H1 (cell line): ENCODE measurements around the gene SLC16A6. TPM values are rescaled to one million over a fixed set of nuclear protein-coding genes. Genes with fewer than 3 reads are reported as not detected.

Source experiments
- CTCF ChIA-PET: fragments of 300-600 bp; sonication (Branson Sonifier 250); formaldehyde crosslinking; loops from one replicate; lab custom pipeline; 2021; ENCODE audit not compliant: partially characterized antibody; lab: Charles Lee
- POLR2A ChIA-PET: fragments of 300-600 bp; sonication (Branson Sonifier 250); formaldehyde crosslinking; loops from one replicate; lab custom pipeline; 2021; ENCODE audit warnings: inconsistent platforms; ENCODE audit not compliant: partially characterized antibody; lab: Charles Lee
- DNase-seq, 2 experiments: peaks; one replicate each; pipeline versions ENCODE4 v3.0.0 to v3.0.0-alpha.2; 2010 to 2022; ENCODE audit warnings: low spot score in 2 of 2, low read depth in 1 of 2, mixed read lengths in 1 of 2
- FAIRE-seq: peaks from 2 replicates; lab custom pipeline; 2011; peaks lifted over from hg19 to GRCh38; lab: Jason Lieb, UNC
- H2AFZ ChIP-seq: 2 replicates; pipeline ENCODE4 v1.8.1; 2012; ENCODE audit warnings: low read length, inconsistent platforms
- H2AK5ac ChIP-seq: 2 replicates; pipeline ENCODE4 v1.6.1; 2013; ENCODE audit warnings: low read depth, low read length
- H2BK120ac ChIP-seq: replicated peaks from 2 replicates; pipeline ENCODE3; 2013; ENCODE audit warnings: low read depth, low read length, inconsistent platforms
- H2BK12ac ChIP-seq: 2 replicates; pipeline ENCODE4 v1.6.1; 2013; ENCODE audit warnings: low read depth, low read length
- H2BK15ac ChIP-seq: 2 replicates; pipeline ENCODE4 v1.6.1; 2013; ENCODE audit warnings: low read length
- H2BK20ac ChIP-seq: 2 replicates; pipeline ENCODE4 v1.6.1; 2013; ENCODE audit warnings: low read length
- H2BK5ac ChIP-seq: 2 replicates; pipeline ENCODE4 v1.6.1; 2013; ENCODE audit warnings: low read depth, low read length
- H3K14ac ChIP-seq: 2 replicates; pipeline ENCODE4 v1.6.1; 2013; ENCODE audit warnings: inconsistent platforms; ENCODE audit not compliant: insufficient read length
- H3K18ac ChIP-seq: 2 replicates; pipeline ENCODE4 v1.6.1; 2013; ENCODE audit warnings: low read length; ENCODE audit errors: extremely low read depth
- H3K23ac ChIP-seq: 2 replicates; pipeline ENCODE4 v1.6.1; 2013; ENCODE audit warnings: inconsistent platforms; ENCODE audit not compliant: insufficient read length
- H3K23me2 ChIP-seq: 2 replicates; pipeline ENCODE4 v1.6.1; 2013; ENCODE audit warnings: low read depth, low read length
- H3K27ac ChIP-seq: 2 replicates; pipeline ENCODE4 v1.6.1; 2011; ENCODE audit warnings: low read depth, low read length, inconsistent platforms
- H3K27me3 ChIP-seq, 4 experiments: replicated peaks in 1 of 4; 1 replicate in 1 of 4; 2 replicates in 3 of 4; pipeline versions ENCODE4 v1.6.1 to v1.8.1; 2011 to 2013; ENCODE audit warnings: low read length in 3 of 4, mild to moderate bottlenecking in 3 of 4, inconsistent platforms in 2 of 4, mixed read lengths in 2 of 4, moderate library complexity in 1 of 4; ENCODE audit not compliant: control insufficient read depth in 3 of 4, insufficient read depth in 3 of 4; ENCODE audit errors: extremely low read depth in 1 of 4
- H3K36me3 ChIP-seq, 4 experiments: 2 replicates each; pipeline versions ENCODE4 v1.6.1 to v1.8.1; 2011 to 2013; ENCODE audit warnings: mild to moderate bottlenecking in 4 of 4, low read length in 3 of 4, moderate library complexity in 2 of 4, control low read depth in 1 of 4, inconsistent platforms in 1 of 4; ENCODE audit not compliant: insufficient read depth in 4 of 4, control insufficient read depth in 2 of 4
- H3K4ac ChIP-seq: replicated peaks from 2 replicates; pipeline ENCODE3; 2013; ENCODE audit warnings: low read length, low read depth, mixed read lengths, inconsistent platforms; ENCODE audit not compliant: insufficient read length
- H3K4me1 ChIP-seq, 4 experiments: replicated peaks in 1 of 4; 1 replicate in 1 of 4; 2 replicates in 3 of 4; pipeline versions ENCODE4 v1.6.1 to v1.8.1; 2011 to 2013; ENCODE audit warnings: low read length in 3 of 4, inconsistent platforms in 2 of 4, mixed read lengths in 1 of 4; ENCODE audit not compliant: insufficient read depth in 4 of 4, control insufficient read depth in 3 of 4
- H3K4me2 ChIP-seq, 2 experiments: 2 replicates each; pipeline versions ENCODE4 v1.6.1 to v1.8.1; 2011 to 2013; ENCODE audit warnings: low read depth in 2 of 2, low read length in 2 of 2, control low read depth in 1 of 2, inconsistent platforms in 1 of 2, mild to moderate bottlenecking in 1 of 2; ENCODE audit not compliant: insufficient read depth in 1 of 2
- H3K4me3 ChIP-seq, 4 experiments: fragments of 200-600, 300-600 bp in 1 of 4; sonication (generic), shearing (Covaris generic), sonication (Bioruptor Twin) in 1 of 4; 2 replicates each; pipeline versions ENCODE4 v1.5.1 to v1.8.1; 2011 to 2016; ENCODE audit warnings: low read length in 4 of 4, low read depth in 3 of 4, control low read depth in 2 of 4, inconsistent platforms in 2 of 4, mild to moderate bottlenecking in 2 of 4, mixed read lengths in 1 of 4, moderate library complexity in 1 of 4; ENCODE audit not compliant: insufficient read depth in 2 of 4; ENCODE audit errors: extremely low read depth in 1 of 4
- H3K56ac ChIP-seq: replicated peaks from 2 replicates; pipeline ENCODE3; 2013; ENCODE audit warnings: low read depth, mild to moderate bottlenecking, mixed read lengths, low read length, inconsistent platforms; ENCODE audit not compliant: insufficient read length
- H3K79me1 ChIP-seq: 2 replicates; pipeline ENCODE4 v1.6.1; 2013; ENCODE audit warnings: low read depth, low read length, control low read depth
- H3K79me2 ChIP-seq, 2 experiments: 2 replicates each; pipeline versions ENCODE4 v1.6.1 to v1.8.1; 2012 to 2013; ENCODE audit warnings: low read length in 2 of 2, mild to moderate bottlenecking in 2 of 2, inconsistent platforms in 1 of 2; ENCODE audit not compliant: insufficient read depth in 2 of 2, control insufficient read depth in 1 of 2
- H3K9ac ChIP-seq, 4 experiments: replicated peaks in 1 of 4; 1 replicate in 1 of 4; 2 replicates in 3 of 4; pipeline versions ENCODE4 v1.6.1 to v1.8.1; 2011 to 2013; ENCODE audit warnings: low read depth in 3 of 4, low read length in 3 of 4, control low read depth in 2 of 4, mild to moderate bottlenecking in 2 of 4, moderate library complexity in 2 of 4, inconsistent platforms in 1 of 4; ENCODE audit errors: extremely low read depth in 1 of 4
- H3K9me3 ChIP-seq, 2 experiments: 2 replicates each; pipeline versions ENCODE4 v1.6.1 to v1.8.1; 2012 to 2013; ENCODE audit warnings: mild to moderate bottlenecking in 2 of 2, moderate library complexity in 2 of 2, control low read depth in 1 of 2, inconsistent platforms in 1 of 2, low read depth in 1 of 2, low read length in 1 of 2, mixed read lengths in 1 of 2; ENCODE audit not compliant: insufficient read depth in 2 of 2
- H4K20me1 ChIP-seq, 2 experiments: replicated peaks in 1 of 2; 2 replicates each; pipeline versions ENCODE3 to v1.8.1; 2011 to 2013; ENCODE audit warnings: inconsistent platforms in 2 of 2, low read length in 2 of 2, mild to moderate bottlenecking in 1 of 2; ENCODE audit not compliant: insufficient read depth in 2 of 2, control insufficient read depth in 1 of 2
- H4K5ac ChIP-seq: 2 replicates; pipeline ENCODE4 v1.6.1; 2013; ENCODE audit warnings: low read length, low read depth, mixed read lengths, inconsistent platforms; ENCODE audit not compliant: insufficient read length
- H4K8ac ChIP-seq: 2 replicates; pipeline ENCODE4 v1.8.0; 2013; ENCODE audit warnings: mild to moderate bottlenecking, moderate library complexity, low read length, inconsistent platforms; ENCODE audit not compliant: insufficient read depth; ENCODE audit errors: extremely low read depth
- H4K91ac ChIP-seq: replicated peaks from 2 replicates; pipeline ENCODE3; 2013; ENCODE audit warnings: low read length, mixed read lengths, inconsistent platforms; ENCODE audit not compliant: insufficient read length
- YY1 ChIP-seq: IDR thresholded peaks from 2 replicates; pipeline ENCODE4 v1.6.1; 2011; ENCODE audit warnings: low read depth, mild to moderate bottlenecking, low read length
- WGBS, 2 experiments: shearing (Covaris generic) in 1 of 2; methylation state at CpG; one replicate each; pipeline versions ENCODE4 v1.1.6 to v1.1.7; 2013 to 2015; ENCODE audit warnings: low lambda C conversion rate in 2 of 2, mixed read lengths in 2 of 2, inconsistent platforms in 1 of 2, low coverage in 1 of 2, missing lambda C conversion rate in 1 of 2; ENCODE audit not compliant: insufficient replicate concordance in 2 of 2, insufficient coverage in 1 of 2, insufficient read length in 1 of 2; ENCODE audit errors: extremely low coverage in 1 of 2, missing lambda C conversion rate in 1 of 2; 5-methylcytosine and 5-hydroxymethylcytosine counted together
- polyA plus RNA-seq, 7 experiments: library from polyadenylated mRNA; depleted of rRNA in 3 of 7; stranded (reverse) in 5 of 7; unstranded in 2 of 7; fragments of >200 nt in 5 of 7; fragments of 200-250 nt in 2 of 7; gene quantifications; 1 replicate in 5 of 7; 2 replicates in 1 of 7; 4 replicates in 1 of 7; pipeline versions ENCODE4 v1.2.1 to v1.2.3, GENCODE V29; 2011 to 2013; ENCODE audit warnings: missing spikeins in 2 of 7, mixed read lengths in 2 of 7
- total RNA-seq: library from RNA; stranded (reverse); fragmentation: NEBNext Ultra II Directional; extraction: Animal tissue kit (Norgen Biotek cat#: 25700); gene quantifications from 2 replicates; pipeline ENCODE4 v1.2.1, GENCODE V29; 2021

Gene SLC16A6
- total and polyA plus RNA-seq, 2 of the 8 experiments (the other 6 are each of a cell fraction or from before 2014, with no cell fraction given) = 0.17 to 0.22 TPM

DNA sequence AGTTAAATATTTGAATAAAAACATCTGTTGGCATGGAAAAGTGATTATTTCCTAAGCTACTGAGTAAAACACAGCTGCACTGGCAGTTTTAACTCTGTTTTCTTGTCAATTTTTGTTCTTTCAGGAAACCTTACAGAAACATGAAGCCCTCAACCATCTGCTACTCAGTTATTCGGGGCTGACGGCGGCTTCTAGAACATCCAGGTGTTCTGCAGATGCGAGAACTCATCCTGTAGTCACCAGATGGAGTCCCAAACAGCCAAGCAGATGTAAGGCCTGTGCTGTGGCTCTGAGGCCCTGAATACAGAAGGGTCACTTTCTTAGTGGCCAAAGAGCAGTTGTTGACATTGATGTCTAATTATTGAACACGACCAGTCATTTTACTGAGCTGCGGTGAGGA, 15.9 kb upstream of the SLC16A6 start:
- Histone ChIP-seq H3K14ac (no peak overlapping the region), H2AFZ (no peak overlapping the region), H3K4me2 (no peak overlapping the region), H3K23ac (no peak overlapping the region), H2BK120ac (no peak overlapping the region), H3K79me1 (no peaks in the 10 kb centered on the region), H3K4ac (no peak overlapping the region), H2BK5ac (no peak overlapping the region), H3K9ac (no peak overlapping the region), H3K18ac (no peak overlapping the region), H3K27ac (no peak overlapping the region), H2BK12ac (no peak overlapping the region), H3K4me1 (peaks cover 2 to 9% (median 3%) of the 10 kb centered on the region in 4 experiments; a peak in 6 of 7 replicates), H2BK20ac (no peak overlapping the region), H3K23me2 (no peaks in the 10 kb centered on the region), H3K27me3 (no peaks in the 10 kb centered on the region), H4K20me1 (no peaks in the 10 kb centered on the region), H2AK5ac (no peak overlapping the region), H3K36me3 (no peaks in the 10 kb centered on the region), H4K91ac (no peak overlapping the region), H3K79me2 (no peaks in the 10 kb centered on the region; a peak in 1 of 4 replicates), H2BK15ac (no peak overlapping the region), H4K5ac (no peak overlapping the region), H3K56ac (no peak overlapping the region), H3K9me3 (no peaks in the 10 kb centered on the region), H4K8ac (no peak overlapping the region), H3K4me3 (no peak overlapping the region)
- ChIA-PET POLR2A (interaction anchor here (2.0 to 3.0 kb wide), 2 partner anchors 10 to 15 kb away, joined by 4 to 14 read pairs; partner anchors contain the start of genes ARSG and SLC16A6), CTCF (interaction anchor here (0.6 to 1.9 kb wide), 2 partner anchors 92 to 102 kb away, joined by 4 to 7 read pairs; no protein-coding TSS in a partner anchor)
- no peak for DNase-seq
- no peak for FAIRE-seq
- 74% methylated on average over 6 of the region's 6 CpGs; no CpG with 5 or more reads in 1 of the 2 experiments for WGBS, 2 experiments
- TF ChIP-seq YY1 = no peak
